ENCODE measurements around the gene GCK.

The GCK gene

GRCh38 chr7:44222074-44222473 is 32.8 kb upstream of the GCK start:
- DNase-seq: no peak

GRCh38 chr7:44221231-44221791 is 32.1 kb upstream of the GCK start:
- no peak for DNase-seq

GRCh38 chr7:44220358-44221112 is 31.3 kb upstream of the GCK start:
- DNase-seq: no peak

- DNase-seq: no peak
Observed at GRCh38 chr7:44220046-44220357, 30.8 kb upstream of the GCK start.

- no peak for DNase-seq
Observed at GRCh38 chr7:44219371-44220045, 30.3 kb upstream of the GCK start.

GRCh38 chr7:44218418-44219201 is 29.4 kb upstream of the GCK start:
- no peak for DNase-seq

- DNase-seq: no peak
Observed at GRCh38 chr7:44217852-44218402, 28.7 kb upstream of the GCK start.

GRCh38 chr7:44217223-44217714 is 28.0 kb upstream of the GCK start:
- no peak for DNase-seq

- no peak for DNase-seq
Observed at GRCh38 chr7:44216521-44217222, 27.4 kb upstream of the GCK start.

- DNase-seq: no peak
Observed at GRCh38 chr7:44216019-44216418, 26.8 kb upstream of the GCK start.

- DNase-seq: no peak
Observed at GRCh38 chr7:44215531-44215930, 26.3 kb upstream of the GCK start.

GRCh38 chr7:44213877-44214388 is 24.7 kb upstream of the GCK start:
- DNase-seq: no peak

GRCh38 chr7:44213206-44213876 is 24.1 kb upstream of the GCK start:
- no peak for DNase-seq

- DNase-seq: no peak
Observed at GRCh38 chr7:44212581-44213184, 23.4 kb upstream of the GCK start.

- DNase-seq: no peak
Observed at GRCh38 chr7:44212018-44212417, 22.8 kb upstream of the GCK start.

GRCh38 chr7:44211126-44211675 is 22.0 kb upstream of the GCK start:
- DNase-seq: no peak

- no peak for DNase-seq
Observed at GRCh38 chr7:44210107-44210506, 20.9 kb upstream of the GCK start.

GRCh38 chr7:44208085-44208484 is 18.8 kb upstream of the GCK start:
- DNase-seq: no peak

- no peak for DNase-seq
Observed at GRCh38 chr7:44206008-44206407, 16.8 kb upstream of the GCK start.

- DNase-seq: no peak
Observed at GRCh38 chr7:44201813-44202212, 12.6 kb upstream of the GCK start.
